GM12892 (cell line): ENCODE measurements around the gene FTO.

Experiments
- POLR2A ChIP-seq: IDR thresholded peaks from 2 replicates; pipeline ENCODE4 v1.6.1; 2011; ENCODE audit warnings: low read depth, low read length, control low read depth
- POLR2AphosphoS5 ChIP-seq: IDR thresholded peaks from 2 replicates; pipeline ENCODE4 v1.6.1; 2011; ENCODE audit warnings: low read depth, low read length, control low read depth

DNA sequence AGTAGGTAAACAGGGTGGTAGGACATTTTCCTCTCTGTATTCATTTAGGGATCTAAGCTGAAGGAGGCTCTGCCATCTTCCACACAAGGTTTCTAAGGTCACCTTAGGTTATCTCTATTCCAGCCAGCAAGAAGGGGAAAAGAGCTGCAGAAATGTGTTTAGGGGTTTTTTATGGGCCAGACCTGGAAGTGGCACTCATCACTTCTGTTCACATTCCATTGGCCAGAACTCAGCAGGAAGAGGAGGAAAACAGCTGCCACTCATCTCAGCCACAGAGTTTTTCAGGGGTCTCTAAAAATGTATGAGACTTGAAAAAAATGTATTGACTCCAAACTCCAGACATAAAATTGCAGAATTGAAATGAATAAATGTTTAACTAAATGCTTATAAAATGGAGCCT is 65.8 kb downstream of the FTO start:
- no peak for TF ChIP-seq POLR2A
- TF ChIP-seq POLR2AphosphoS5, result no peak
